NCI-H226 (cell line): ENCODE data around the gene OR6A2.
"Not testable (repeated sequence)": the region's sequence is repeated elsewhere in the genome, so short reads cannot be mapped to it uniquely, and the experiment has no call there.

ENCODE experiments used
- DNase-seq: peaks from one replicate; pipeline ENCODE4 v3.0.0-alpha.2; 2015

OR6A2 gene

GRCh38 chr11:6799402-6799801, at the start of gene OR6A2:
Gene OR6A2 (minus strand): TSS chr11:6799689. CDS start chr11:6795708, 3,981 bp downstream.
- no peak for DNase-seq

GRCh38 chr11:6845383-6845782, 45.9 kb upstream of the OR6A2 start, which contains the start of gene OR10A5:
Gene OR10A5 (plus strand): TSS chr11:6845683. CDS start chr11:6845683, 0 bp downstream.
- no peak for DNase-seq

GRCh38 chr11:6844356-6844755, 44.9 kb upstream of the OR6A2 start:
- no peak for DNase-seq

- DNase-seq = no peak
Measured at GRCh38 chr11:6843670-6844069, 44.2 kb upstream of the OR6A2 start.

GRCh38 chr11:6841694-6842093, 42.2 kb upstream of the OR6A2 start:
- DNase-seq = no peak

GRCh38 chr11:6834021-6834420, 34.5 kb upstream of the OR6A2 start:
- DNase-seq = no peak

- no peak for DNase-seq
Measured at GRCh38 chr11:6833356-6833755, 33.9 kb upstream of the OR6A2 start.

GRCh38 chr11:6828103-6828502, 28.6 kb upstream of the OR6A2 start:
- DNase-seq = no peak

GRCh38 chr11:6825231-6825744, 25.8 kb upstream of the OR6A2 start:
- no peak for DNase-seq

GRCh38 chr11:6824136-6824823, 24.8 kb upstream of the OR6A2 start:
- DNase-seq = no peak

GRCh38 chr11:6818967-6819366, 19.5 kb upstream of the OR6A2 start:
- DNase-seq = no peak

GRCh38 chr11:6817694-6818093, 18.2 kb upstream of the OR6A2 start:
- DNase-seq = no peak

- DNase-seq = no peak
Measured at GRCh38 chr11:6813656-6814055, 14.2 kb upstream of the OR6A2 start.

GRCh38 chr11:6812390-6813005, 13.0 kb upstream of the OR6A2 start:
- DNase-seq = peak; percentile 19

- DNase-seq = not testable (repeated sequence)
Measured at GRCh38 chr11:6801075-6801474, 1.6 kb upstream of the OR6A2 start.

- no peak for DNase-seq
Measured at GRCh38 chr11:6794639-6795038, 4.8 kb downstream of the OR6A2 start.

GRCh38 chr11:6790546-6790945, 8.9 kb downstream of the OR6A2 start:
- DNase-seq = no peak

- DNase-seq = no peak
Measured at GRCh38 chr11:6782720-6783119, 16.8 kb downstream of the OR6A2 start, which contains the start of gene OR2AG1. Gene OR2AG1 (plus strand): TSS chr11:6783020. CDS start chr11:6785038, 2,018 bp downstream.

- DNase-seq = no peak
Measured at GRCh38 chr11:6780829-6781228, 18.7 kb downstream of the OR6A2 start.

GRCh38 chr11:6778518-6778917, 21.0 kb downstream of the OR6A2 start:
- DNase-seq = no peak

- no peak for DNase-seq
Measured at GRCh38 chr11:6771926-6772893, 27.3 kb downstream of the OR6A2 start, which contains the start of gene OR2AG2. Gene OR2AG2 (minus strand): TSS chr11:6771976. CDS start chr11:6768957, 3,019 bp downstream.

- peak; percentile 15 for DNase-seq
Measured at GRCh38 chr11:6757373-6757967, 42.0 kb downstream of the OR6A2 start.

GRCh38 chr11:6755953-6756347, 43.5 kb downstream of the OR6A2 start:
- DNase-seq = no peak
